Esophagus muscularis mucosa (tissue), 4 donors: ENCODE results near the gene CR1L.

Source experiments
- CTCF ChIP-seq, 3 experiments: fragments of 200-600 bp in 2 of 3; fragments of 450-650 bp in 1 of 3; sonication (generic) in 2 of 3; IDR thresholded peaks; one replicate each; pipeline ENCODE4 v1.5.1; 2017 to 2019; ENCODE audit warnings: antibody characterized with exemption in 3 of 3, mild to moderate bottlenecking in 2 of 3, moderate library complexity in 1 of 3
- EP300 ChIP-seq: sonication (generic); formaldehyde crosslinking; IDR thresholded peaks from one replicate; pipeline ENCODE4 v1.6.1; 2017; ENCODE audit warnings: antibody characterized with exemption
- POLR2AphosphoS5 ChIP-seq, 2 donors: sonication (generic); formaldehyde crosslinking; IDR thresholded peaks; one replicate each; pipeline ENCODE4 v1.6.1; 2017; ENCODE audit warnings: antibody characterized with exemption in 2 of 2

DNA sequence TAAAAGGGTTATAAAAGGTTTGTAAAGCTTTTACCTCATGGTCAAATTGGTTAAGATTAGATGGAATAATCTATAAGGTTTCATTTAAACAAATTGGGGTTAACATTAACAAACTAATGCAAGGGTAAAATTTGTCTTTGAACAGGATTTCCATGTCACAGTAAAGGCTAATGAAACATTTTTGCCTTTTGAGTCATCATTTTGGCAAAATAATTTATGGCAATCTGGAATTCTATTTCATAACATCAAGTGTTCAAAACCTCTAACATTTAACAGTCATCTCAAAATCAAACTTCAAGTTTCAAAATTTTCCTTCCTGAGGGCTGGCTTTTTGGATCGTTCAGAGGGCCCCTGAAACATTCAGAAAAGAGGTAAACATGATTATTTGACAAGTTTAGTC lies 100.4 kb downstream of the CR1L start:
- TF ChIP-seq CTCF (IDR thresholded peaks at IDR 0.05) (no peak), POLR2AphosphoS5 (IDR thresholded peaks at IDR 0.05) (no peak), EP300 (no peak)
